Activated B cell treated with CpG ODN at 0.5 μM for 24 hours (primary cell): Measurements from ENCODE around the gene TBC1D25. TPM values are rescaled to one million over a fixed set of nuclear protein-coding genes. Genes with fewer than 3 reads are reported as not detected.

Source experiments
- ATAC-seq: fragments of 200-7000 bp; cut with Tn5 transposase; one replicate; pipeline ENCODE4 v1.10.0; 2021; ENCODE audit warnings: low read depth, mild to moderate bottlenecking, moderate library complexity
- CTCF ChIA-PET: fragments of 350-600 bp; sonication (Branson Sonifier 250); formaldehyde crosslinking; loops from one replicate; lab custom pipeline; 2021; ENCODE audit warnings: antibody characterized with exemption; lab: Charles Lee
- POLR2A ChIA-PET: fragments of 350-600 bp; sonication (Branson Sonifier 250); formaldehyde crosslinking; loops from one replicate; lab custom pipeline; 2021; ENCODE audit warnings: antibody characterized with exemption; lab: Charles Lee
- DNase-seq: peaks from one replicate; pipeline ENCODE4 v3.0.0; 2022
- H3K27ac Mint-ChIP-seq: one replicate; pipeline ENCODE4 v1.8.0; 2020; ENCODE audit warnings: mixed read lengths
- H3K27me3 Mint-ChIP-seq: one replicate; pipeline ENCODE4 v1.8.0; 2021; ENCODE audit warnings: mixed read lengths
- H3K36me3 Mint-ChIP-seq: one replicate; pipeline ENCODE4 v1.8.0; 2021; ENCODE audit warnings: low read depth, mixed read lengths
- H3K4me1 Mint-ChIP-seq: one replicate; pipeline ENCODE4 v1.8.0; 2021; ENCODE audit warnings: mixed read lengths
- H3K4me3 Mint-ChIP-seq: one replicate; pipeline ENCODE4 v1.8.0; 2020; ENCODE audit warnings: mild to moderate bottlenecking, mixed read lengths
- H3K9me3 Mint-ChIP-seq: one replicate; pipeline ENCODE4 v1.8.0; 2020; ENCODE audit warnings: mixed read lengths
- CTCF ChIP-seq: fragments of 200-600 bp; IDR thresholded peaks from one replicate; pipeline ENCODE4 v1.8.0; 2022; ENCODE audit warnings: antibody characterized with exemption, mild to moderate bottlenecking
- intact Hi-C: fragments of 100-400 bp; cut with micrococcal nuclease; formaldehyde crosslinking; loops from one replicate; pipeline ENCODE4 v1.15.1; 2024
- total RNA-seq: library from RNA; stranded (reverse); gene quantifications from 2 replicates; pipeline ENCODE4 v1.2.3, GENCODE V29; 2022

Gene TBC1D25
- total RNA-seq, 1 donor from 2014 or later: 16.4 TPM

- ATAC-seq (no peak), DNase-seq (no peak)
- Mint-ChIP-seq H3K4me1 (no peaks in the 10 kb centered on the region), H3K27ac (no peak overlapping the region), H3K4me3 (no peak overlapping the region), H3K36me3 (peaks cover 57% of the 10 kb centered on the region), H3K9me3 (no peaks in the 10 kb centered on the region), H3K27me3 (no peaks in the 10 kb centered on the region)
- CTCF ChIA-PET: no interaction called here
- TF ChIP-seq CTCF: no peak
- POLR2A ChIA-PET: no interaction called here
- intact Hi-C loops: no loop called here
These were observed 18.8 kb downstream of the TBC1D25 start for GRCh38 chrX:48558271-48558670.

GRCh38 chrX:48559636-48560035, 20.1 kb downstream of the TBC1D25 start:
- TF ChIP-seq CTCF: no peak
- peaks cover 56% of the 10 kb centered on the region for H3K36me3 Mint-ChIP-seq
- no peak overlapping the region for H3K4me3 Mint-ChIP-seq
- DNase-seq (no peak), ATAC-seq (no peak)
- no peaks in the 10 kb centered on the region for H3K9me3 Mint-ChIP-seq
- H3K4me1 Mint-ChIP-seq: no peaks in the 10 kb centered on the region
- intact Hi-C loops: no loop called here
- H3K27me3 Mint-ChIP-seq: no peaks in the 10 kb centered on the region
- CTCF ChIA-PET: no interaction called here
- no peak overlapping the region for H3K27ac Mint-ChIP-seq
- POLR2A ChIA-PET: no interaction called here

- Mint-ChIP-seq H3K4me1 (no peaks in the 10 kb centered on the region), H3K36me3 (peaks cover 52% of the 10 kb centered on the region), H3K4me3 (no peak overlapping the region), H3K27me3 (no peaks in the 10 kb centered on the region), H3K27ac (no peak overlapping the region), H3K9me3 (no peaks in the 10 kb centered on the region)
- POLR2A ChIA-PET: no interaction called here
- no peak for TF ChIP-seq CTCF
- CTCF ChIA-PET: no interaction called here
- intact Hi-C loops: no loop called here
- ATAC-seq (no peak), DNase-seq (no peak)
These were observed 20.5 kb downstream of the TBC1D25 start for GRCh38 chrX:48560056-48560455.

- ATAC-seq: no peak
- ChIA-PET POLR2A (no interaction called here), CTCF (no interaction called here)
- Mint-ChIP-seq H3K36me3 (peaks cover 46% of the 10 kb centered on the region), H3K27ac (no peak overlapping the region), H3K4me3 (no peak overlapping the region), H3K9me3 (no peaks in the 10 kb centered on the region), H3K27me3 (no peaks in the 10 kb centered on the region), H3K4me1 (no peaks in the 10 kb centered on the region)
- intact Hi-C loops: no loop called here
- no peak for TF ChIP-seq CTCF
- DNase-seq: no peak
These were observed 21.2 kb downstream of the TBC1D25 start for GRCh38 chrX:48560681-48561080.

- intact Hi-C loops: loop anchor here (10.0 kb wide), 2 partner anchors 365 to 735 kb away; partner anchors contain the start of gene ZNF81
- no peak for DNase-seq
- H3K4me1 Mint-ChIP-seq: peaks cover 11% of the 10 kb centered on the region
- no peak overlapping the region for H3K4me3 Mint-ChIP-seq
- H3K9me3 Mint-ChIP-seq: no peaks in the 10 kb centered on the region
- ChIA-PET POLR2A (no interaction called here), CTCF (no interaction called here)
- H3K27ac Mint-ChIP-seq: no peak overlapping the region
- H3K36me3 Mint-ChIP-seq: peaks cover 9% of the 10 kb centered on the region
- H3K27me3 Mint-ChIP-seq: no peaks in the 10 kb centered on the region
- TF ChIP-seq CTCF: no peak
- ATAC-seq: no peak
These were observed 30.4 kb downstream of the TBC1D25 start for GRCh38 chrX:48569958-48570357.
